ENCODE data around the gene NME7. TPM values are rescaled to one million over a fixed set of nuclear protein-coding genes. Genes with fewer than 3 reads are reported as not detected.
"Not testable (repeated sequence)": the region's sequence is repeated elsewhere in the genome, so short reads cannot be mapped to it uniquely, and the experiment has no call there.

The NME7 gene, protein sequence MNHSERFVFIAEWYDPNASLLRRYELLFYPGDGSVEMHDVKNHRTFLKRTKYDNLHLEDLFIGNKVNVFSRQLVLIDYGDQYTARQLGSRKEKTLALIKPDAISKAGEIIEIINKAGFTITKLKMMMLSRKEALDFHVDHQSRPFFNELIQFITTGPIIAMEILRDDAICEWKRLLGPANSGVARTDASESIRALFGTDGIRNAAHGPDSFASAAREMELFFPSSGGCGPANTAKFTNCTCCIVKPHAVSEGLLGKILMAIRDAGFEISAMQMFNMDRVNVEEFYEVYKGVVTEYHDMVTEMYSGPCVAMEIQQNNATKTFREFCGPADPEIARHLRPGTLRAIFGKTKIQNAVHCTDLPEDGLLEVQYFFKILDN
- 10 to 100 TPM; 12.5 to 26.3 (median 13.1) TPM for polyA plus RNA-seq

DNA sequence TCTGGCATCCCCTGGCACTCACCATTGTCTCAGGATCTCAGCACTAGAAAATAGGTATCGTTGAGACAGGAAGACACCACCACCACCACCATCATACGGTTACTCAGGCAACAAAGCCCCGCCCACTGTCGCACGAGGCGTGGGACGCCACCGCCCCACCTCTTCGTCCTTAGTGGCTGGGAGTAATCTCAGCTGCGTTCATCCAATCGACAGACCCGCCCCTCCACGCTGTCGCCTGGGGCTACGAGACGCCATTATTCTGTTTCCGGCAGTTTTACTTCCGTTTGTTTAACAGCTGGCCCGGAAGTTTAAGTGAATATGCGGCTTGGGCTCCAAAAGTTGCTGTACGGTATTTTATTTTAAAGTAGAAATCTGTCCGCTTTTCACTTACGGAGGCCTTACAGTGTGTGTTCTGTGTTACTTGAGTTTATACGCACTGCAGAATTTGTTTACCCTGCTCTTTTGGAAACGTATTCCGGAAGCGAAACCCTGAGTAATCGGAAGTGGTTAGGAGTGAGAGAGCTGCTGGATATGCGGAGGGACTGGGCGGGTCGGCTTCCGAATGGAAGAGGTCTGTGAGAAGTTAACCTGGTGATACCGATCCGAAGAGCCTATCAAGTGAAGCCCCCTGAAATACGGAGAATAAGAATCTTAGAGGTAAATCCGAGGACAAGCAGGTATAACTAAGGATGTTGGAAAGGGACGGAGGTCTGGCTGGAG is at the start of gene NME7, which contains the start of gene BLZF1:
Gene NME7 (minus strand): TSS at position 112 of the 720 bp plus-strand sequence. CDS start 87 bp downstream, at position 25.
Gene BLZF1 (plus strand): TSS at position 510 of the 720 bp plus-strand sequence. CDS start 1,328 bp downstream, outside the sequence.
- H3K4me1 Mint-ChIP-seq, result peaks cover 1 to 9% of the 10 kb centered on the region in 2 donors
- H3K4me3 Mint-ChIP-seq, result peak within 1 kb of the TSS in 2 of 5 donors; percentile 59 to 65
- peaks cover 0 to 2% (median 1%) of the 10 kb centered on the region in 3 donors for H3K27me3 Mint-ChIP-seq (ENCODE audit: low read depth in 3 of 3)
- DNase-seq, result peak; percentile 96 to 97 (median 97)
- no peaks in the 10 kb centered on the region for H3K9me3 Mint-ChIP-seq
- peaks cover 10 to 17% (median 13%) of the 10 kb centered on the region in 3 donors for H3K36me3 Mint-ChIP-seq
- H3K27ac Mint-ChIP-seq, result peak within 1 kb of the TSS in 2 of 6 donors; percentile 28 to 43

DNA sequence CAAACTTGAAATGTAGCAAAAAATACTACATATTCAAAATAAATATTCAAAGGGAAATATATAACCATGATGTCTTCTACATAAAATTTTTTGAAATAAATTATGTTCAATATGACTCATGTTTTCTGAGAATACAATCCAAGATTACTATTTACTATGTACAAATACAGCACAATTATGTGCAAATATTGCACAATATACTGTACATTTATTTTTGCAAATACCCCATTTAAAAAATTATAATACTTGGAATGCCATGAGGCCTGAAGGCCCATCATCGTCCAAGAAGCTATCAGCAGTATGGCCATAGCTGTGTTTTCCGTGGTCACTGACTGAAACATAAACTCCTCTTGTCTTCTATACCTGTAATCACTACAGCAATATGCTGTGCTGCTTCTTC is 47.4 kb upstream of the NME7 start:
- Mint-ChIP-seq H3K9me3 (peaks cover 2 to 32% (median 14%) of the 10 kb centered on the region in 6 donors), H3K4me1 (no peaks in the 10 kb centered on the region), H3K4me3 (no peak overlapping the region), H3K27ac (no peak overlapping the region), H3K27me3 (ENCODE audit: low read depth in 3 of 3) (peaks cover 0 to 20% (median 0%) of the 10 kb centered on the region in 3 donors), H3K36me3 (no peaks in the 10 kb centered on the region)
- no peak for DNase-seq

DNA sequence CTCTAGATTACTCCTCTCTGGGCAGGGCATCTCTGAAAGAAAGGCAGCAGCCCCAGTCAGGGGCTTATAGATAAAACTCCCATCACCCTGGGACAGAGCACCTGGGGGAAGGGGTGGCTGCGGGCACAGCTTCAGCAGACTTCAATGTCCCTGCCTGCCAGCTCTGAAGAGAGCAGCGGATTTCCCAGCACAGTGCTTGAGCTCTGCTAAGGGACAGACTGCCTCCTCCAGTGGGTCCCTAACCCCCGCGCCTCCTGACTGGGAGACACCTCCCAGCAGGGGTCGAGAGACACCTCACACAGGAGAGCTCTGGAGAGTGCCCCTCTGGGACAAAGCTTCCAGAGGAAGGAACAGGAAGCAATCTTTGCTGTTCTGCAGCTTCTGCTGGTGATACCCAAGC is 40.7 kb upstream of the NME7 start:
- peaks cover 0 to 12% (median 10%) of the 10 kb centered on the region in 3 donors for H3K36me3 Mint-ChIP-seq
- not testable (repeated sequence) for DNase-seq, H3K27ac Mint-ChIP-seq, H3K4me1 Mint-ChIP-seq, H3K4me3 Mint-ChIP-seq
- peaks cover 3 to 21% (median 6%) of the 10 kb centered on the region in 3 donors for H3K27me3 Mint-ChIP-seq (ENCODE audit: low read depth in 3 of 3)
- H3K9me3 Mint-ChIP-seq, result peaks cover 32 to 88% (median 51%) of the 10 kb centered on the region in 6 donors

DNA sequence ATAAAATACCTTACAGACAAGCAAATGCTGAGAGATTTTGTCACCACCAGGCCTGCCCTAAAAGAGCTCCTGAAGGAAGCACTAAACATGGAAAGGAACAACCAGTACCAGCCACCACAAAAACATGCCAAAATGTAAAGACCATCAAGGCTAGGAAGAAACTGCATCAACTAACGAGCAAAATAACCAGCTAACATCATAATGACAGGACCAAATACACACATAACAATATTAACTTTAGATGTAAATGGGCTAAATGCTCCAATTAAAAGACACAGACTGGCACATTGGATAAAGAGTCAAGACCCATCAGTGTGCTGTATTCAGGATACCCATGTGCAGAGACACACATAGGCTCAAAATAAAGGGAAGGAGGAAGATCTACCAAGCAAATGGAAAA is 35.0 kb upstream of the NME7 start:
- not testable (repeated sequence) for H3K4me1 Mint-ChIP-seq; H3K27me3 Mint-ChIP-seq (ENCODE audit: low read depth in 3 of 3); H3K27ac Mint-ChIP-seq; DNase-seq; H3K4me3 Mint-ChIP-seq
- Mint-ChIP-seq H3K36me3 (peaks cover 10 to 11% (median 10%) of the 10 kb centered on the region in 3 donors), H3K9me3 (peaks cover 35 to 64% (median 51%) of the 10 kb centered on the region in 6 donors)

DNA sequence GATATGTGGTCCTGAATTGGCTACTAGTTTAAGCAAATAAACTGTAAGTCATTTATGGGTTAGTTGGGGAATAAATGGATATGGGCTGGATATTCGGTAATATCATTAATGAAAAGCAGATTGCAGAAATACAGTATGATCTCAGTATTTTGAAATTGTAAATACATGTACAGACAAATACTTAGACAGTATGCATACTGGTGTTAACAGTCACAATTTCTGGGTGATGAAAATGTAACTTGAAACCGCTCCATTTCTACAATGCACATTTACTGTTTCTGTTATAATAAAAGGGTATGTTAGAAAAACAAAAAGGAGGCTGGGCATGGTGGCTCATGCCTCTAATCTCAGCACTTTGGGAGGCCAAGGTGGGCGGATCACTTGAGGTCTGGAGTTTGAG is 28.4 kb upstream of the NME7 start:
- Mint-ChIP-seq H3K4me3 (no peak overlapping the region), H3K4me1 (no peaks in the 10 kb centered on the region), H3K36me3 (peaks cover 19 to 33% (median 25%) of the 10 kb centered on the region in 3 donors), H3K27ac (no peak overlapping the region), H3K27me3 (ENCODE audit: low read depth in 3 of 3) (peaks cover 0 to 3% (median 0%) of the 10 kb centered on the region in 3 donors), H3K9me3 (peaks cover 0 to 8% (median 3%) of the 10 kb centered on the region in 6 donors)
- DNase-seq, result no peak

DNA sequence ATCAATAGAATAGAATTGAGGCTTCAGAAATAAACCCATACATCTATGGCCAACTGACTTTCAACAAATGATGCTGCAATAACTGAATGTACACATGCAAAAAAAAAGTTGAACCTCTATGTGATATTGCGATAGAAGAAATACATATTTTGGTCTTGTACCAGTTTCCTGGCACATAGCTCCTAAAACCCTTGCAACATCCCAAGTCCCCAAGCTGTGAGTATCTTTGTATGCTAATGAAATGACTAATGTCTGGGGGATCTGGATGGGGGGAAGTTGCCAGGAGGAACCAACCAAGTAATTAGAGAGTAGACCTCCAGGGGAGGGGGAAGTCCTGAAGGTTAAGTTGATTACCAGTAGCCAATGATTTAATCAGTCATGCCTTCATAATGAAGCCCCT is 24.8 kb upstream of the NME7 start:
- peaks cover 34 to 53% (median 47%) of the 10 kb centered on the region in 3 donors for H3K36me3 Mint-ChIP-seq
- no peak for DNase-seq
- no peak overlapping the region for H3K4me3 Mint-ChIP-seq
- no peaks in the 10 kb centered on the region for H3K9me3 Mint-ChIP-seq
- peaks cover 7 to 15% of the 10 kb centered on the region in 2 donors for H3K4me1 Mint-ChIP-seq
- H3K27me3 Mint-ChIP-seq (ENCODE audit: low read depth in 3 of 3), result peaks cover 0 to 3% (median 0%) of the 10 kb centered on the region in 3 donors
- no peak overlapping the region for H3K27ac Mint-ChIP-seq

DNA sequence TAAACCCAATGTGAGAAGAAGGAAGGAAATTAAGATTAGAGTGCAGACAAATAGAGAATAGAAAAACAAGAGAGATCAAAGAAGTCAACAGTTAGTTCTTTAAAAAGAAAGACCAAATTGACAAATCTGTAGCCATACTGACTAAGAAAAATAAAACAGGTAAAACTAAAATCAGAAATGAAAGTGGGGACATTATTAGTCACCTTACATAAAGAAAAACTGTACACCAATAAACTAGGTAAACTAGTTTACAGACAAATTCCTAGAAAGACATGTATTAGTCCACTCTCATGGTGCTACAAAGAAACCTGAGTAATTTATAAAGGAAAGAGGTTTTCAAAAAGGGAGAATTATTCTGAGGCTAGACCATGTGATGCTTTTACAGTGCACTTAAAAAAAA is 22.7 kb upstream of the NME7 start:
- DNase-seq, result no peak
- peaks cover 7 to 15% of the 10 kb centered on the region in 2 donors for H3K4me1 Mint-ChIP-seq
- peak overlapping the region in 1 of 5 donors; percentile 23 for H3K4me3 Mint-ChIP-seq
- H3K27ac Mint-ChIP-seq, result peak overlapping the region in 4 of 6 donors; percentile 11 to 46 (median 37)
- peaks cover 39 to 47% (median 46%) of the 10 kb centered on the region in 3 donors for H3K36me3 Mint-ChIP-seq
- H3K27me3 Mint-ChIP-seq (ENCODE audit: low read depth in 3 of 3), result peaks cover 0 to 3% (median 0%) of the 10 kb centered on the region in 3 donors
- no peaks in the 10 kb centered on the region for H3K9me3 Mint-ChIP-seq

DNA sequence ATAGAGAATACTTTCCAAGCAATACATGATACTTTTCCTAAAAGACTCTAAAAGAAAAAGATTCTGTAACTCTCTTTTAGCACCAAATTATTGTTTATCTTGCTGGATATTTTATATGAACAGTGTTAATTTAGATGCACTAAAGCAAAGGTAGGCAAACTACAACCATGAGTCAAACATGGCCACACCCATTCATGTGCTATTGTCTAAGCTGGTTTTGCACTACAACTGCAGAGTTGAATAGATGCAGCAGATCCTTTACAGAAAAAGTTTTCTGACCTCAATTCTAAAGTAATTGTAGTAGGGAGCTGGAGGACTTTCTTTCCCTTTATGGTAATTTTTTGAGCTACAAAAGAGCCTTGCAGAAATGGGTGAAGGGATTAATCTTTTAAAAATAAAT is 19.8 kb upstream of the NME7 start:
- no peak for DNase-seq
- Mint-ChIP-seq H3K9me3 (no peaks in the 10 kb centered on the region), H3K27ac (no peak overlapping the region), H3K4me3 (no peak overlapping the region), H3K4me1 (peaks cover 7 to 15% of the 10 kb centered on the region in 2 donors), H3K36me3 (peaks cover 28 to 37% (median 32%) of the 10 kb centered on the region in 3 donors), H3K27me3 (ENCODE audit: low read depth in 3 of 3) (peaks cover 0 to 3% (median 0%) of the 10 kb centered on the region in 3 donors)

DNA sequence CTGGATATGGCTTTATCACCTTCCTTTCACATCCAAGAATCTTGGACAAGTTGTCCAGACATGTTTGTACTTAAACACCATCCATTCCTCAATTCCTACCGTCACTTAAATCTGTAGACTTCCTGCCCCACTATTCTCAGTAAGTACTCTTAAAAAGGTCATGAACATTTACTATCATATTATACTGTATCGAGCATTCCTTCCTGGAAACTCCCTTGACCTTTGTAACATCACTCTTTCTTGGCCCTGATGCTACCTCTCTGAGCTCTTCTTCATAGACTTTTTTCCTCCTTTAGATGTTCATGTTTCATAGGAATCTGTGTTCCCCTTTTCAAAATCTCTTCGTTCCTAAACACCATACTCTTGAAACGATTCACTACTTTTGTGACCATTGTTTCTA is 15.9 kb upstream of the NME7 start:
- no peak for DNase-seq
- Mint-ChIP-seq H3K36me3 (peaks cover 26 to 33% (median 29%) of the 10 kb centered on the region in 3 donors), H3K27me3 (ENCODE audit: low read depth in 3 of 3) (no peaks in the 10 kb centered on the region)

DNA sequence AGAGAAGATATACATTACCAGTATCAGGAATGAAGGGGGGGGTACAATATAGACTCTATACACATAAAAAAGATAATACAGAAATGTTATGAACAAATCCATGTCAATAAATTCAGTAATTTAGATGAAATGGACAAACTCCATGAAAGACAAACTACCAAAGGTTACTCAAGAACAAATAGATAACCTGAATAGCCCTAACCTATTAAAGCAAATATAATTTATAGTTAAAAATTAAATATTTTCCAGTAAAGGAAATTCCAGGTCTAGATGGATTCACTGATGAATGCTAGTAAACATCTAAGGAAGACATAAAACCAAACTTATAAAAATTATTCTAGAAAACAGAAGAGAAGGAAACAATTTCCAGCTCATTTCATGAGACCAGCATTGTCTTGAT is 13.6 kb upstream of the NME7 start:
- H3K4me1 Mint-ChIP-seq, result no peaks in the 10 kb centered on the region
- H3K4me3 Mint-ChIP-seq, result no peak overlapping the region
- H3K36me3 Mint-ChIP-seq, result peaks cover 28 to 38% (median 34%) of the 10 kb centered on the region in 3 donors
- H3K27me3 Mint-ChIP-seq (ENCODE audit: low read depth in 3 of 3), result no peaks in the 10 kb centered on the region
- H3K9me3 Mint-ChIP-seq, result no peaks in the 10 kb centered on the region
- H3K27ac Mint-ChIP-seq, result peak overlapping the region in 1 of 6 donors; percentile 3
- no peak for DNase-seq

More for the DNA sequence above, 15.9 kb upstream of the NME7 start:
- H3K4me3 Mint-ChIP-seq, result no peak overlapping the region
- H3K4me1 Mint-ChIP-seq, result no peaks in the 10 kb centered on the region
- no peaks in the 10 kb centered on the region for H3K9me3 Mint-ChIP-seq
- H3K27ac Mint-ChIP-seq, result no peak overlapping the region

DNA sequence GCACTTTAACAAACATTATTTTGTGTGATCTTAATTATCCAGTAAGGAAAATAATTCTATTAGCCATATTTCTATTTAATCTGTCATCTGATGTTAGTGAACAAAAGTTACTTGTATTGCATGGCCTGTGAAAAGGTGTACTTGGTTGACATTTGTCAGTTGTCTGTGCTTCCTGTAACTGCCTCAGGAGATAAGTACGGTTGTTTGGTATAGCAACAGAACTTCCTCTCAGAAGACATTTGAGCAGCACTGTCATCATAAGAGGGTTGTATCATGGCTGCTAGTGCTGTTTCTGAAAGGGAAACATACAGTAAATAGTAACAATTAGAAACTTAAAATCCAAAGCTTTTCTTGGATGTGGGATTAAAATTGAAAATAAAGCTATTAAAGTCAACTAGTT is 3.8 kb upstream of the NME7 start:
- no peak for DNase-seq
- H3K9me3 Mint-ChIP-seq, result no peaks in the 10 kb centered on the region
- H3K27ac Mint-ChIP-seq, result no peak overlapping the region
- H3K4me1 Mint-ChIP-seq, result peaks cover 6 to 7% of the 10 kb centered on the region in 2 donors
- H3K36me3 Mint-ChIP-seq, result peaks cover 10 to 23% (median 13%) of the 10 kb centered on the region in 3 donors
- no peak overlapping the region for H3K4me3 Mint-ChIP-seq
- no peaks in the 10 kb centered on the region for H3K27me3 Mint-ChIP-seq (ENCODE audit: low read depth in 3 of 3)

DNA sequence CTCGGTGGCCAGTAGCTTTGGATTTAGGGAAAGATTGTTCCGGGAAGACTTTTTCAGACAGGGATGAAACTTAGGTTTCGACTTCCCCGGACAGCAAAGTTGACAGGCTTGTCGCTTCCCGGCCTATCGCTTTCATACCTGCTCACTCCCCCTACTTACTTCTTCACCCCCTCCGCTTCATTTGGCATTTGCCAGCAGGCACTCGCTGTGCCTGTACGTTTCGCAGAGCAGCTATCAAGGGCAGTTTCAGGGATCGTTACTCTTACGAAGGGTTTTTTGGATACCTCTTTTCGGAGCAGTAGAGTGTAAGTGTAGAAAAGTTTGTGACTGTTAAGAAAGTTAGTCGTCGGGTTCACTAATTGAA is 791 bp upstream of the NME7 start:
- no peak overlapping the region for H3K4me3 Mint-ChIP-seq
- H3K36me3 Mint-ChIP-seq, result peaks cover 10 to 20% (median 17%) of the 10 kb centered on the region in 3 donors
- no peak overlapping the region for H3K27ac Mint-ChIP-seq
- H3K9me3 Mint-ChIP-seq, result no peaks in the 10 kb centered on the region
- peaks cover 6 to 9% of the 10 kb centered on the region in 2 donors for H3K4me1 Mint-ChIP-seq
- peak in 1 of 3 donors; percentile 14 for DNase-seq
- H3K27me3 Mint-ChIP-seq (ENCODE audit: low read depth in 3 of 3), result peaks cover 0 to 2% (median 1%) of the 10 kb centered on the region in 3 donors

DNA sequence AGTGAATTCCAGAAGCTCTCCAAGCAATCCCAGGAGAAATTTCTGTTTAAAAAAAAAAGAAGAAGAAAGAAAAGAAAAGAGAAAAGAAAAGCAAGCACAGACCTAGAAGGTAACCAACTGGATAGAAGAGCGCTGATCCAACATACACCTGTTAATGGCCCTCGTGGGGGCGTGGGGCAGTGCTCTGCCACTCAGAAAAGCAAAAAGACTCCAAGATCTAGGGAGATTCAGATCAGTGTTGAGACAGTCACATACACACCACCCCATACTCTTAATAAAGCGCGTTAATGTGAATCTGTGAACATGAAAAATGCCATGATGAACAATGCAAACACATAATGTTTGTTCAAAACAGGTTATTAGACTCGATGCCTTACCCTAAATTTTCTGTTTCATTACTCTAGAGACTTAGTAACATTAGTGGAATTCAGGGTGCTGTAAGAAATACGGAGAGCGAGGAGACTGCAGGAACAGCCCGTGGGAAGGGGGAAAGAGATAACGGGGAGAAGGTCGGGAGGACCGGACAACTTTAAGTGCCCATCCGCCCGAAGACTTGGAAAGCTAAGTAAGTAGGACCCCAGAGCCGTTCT is 406 bp downstream of the NME7 start:
- Mint-ChIP-seq H3K9me3 (no peaks in the 10 kb centered on the region), H3K27me3 (ENCODE audit: low read depth in 3 of 3) (peaks cover 0 to 2% (median 1%) of the 10 kb centered on the region in 3 donors), H3K36me3 (peaks cover 10 to 16% (median 13%) of the 10 kb centered on the region in 3 donors), H3K27ac (no peak overlapping the region), H3K4me3 (no peak overlapping the region), H3K4me1 (peaks cover 0 to 9% of the 10 kb centered on the region in 2 donors)
- no peak for DNase-seq
